A673 (cell line): ENCODE data around the gene TMEM88.

Source experiments
- CTCF ChIP-seq: fragments of 300-800, 200-600 bp; sonication (generic); conservative IDR thresholded peaks from 2 replicates; pipeline ENCODE4 v1.5.1; 2017; ENCODE audit warnings: low read depth, mild to moderate bottlenecking, antibody characterized with exemption, low read length, moderate library complexity, mixed read lengths
- EZH2 ChIP-seq: fragments of 200-600 bp; sonication (generic); IDR thresholded peaks from 2 replicates; pipeline ENCODE4 v1.6.1; 2017; ENCODE audit warnings: borderline replicate concordance, low read depth, mild to moderate bottlenecking, mixed read lengths, antibody characterized with exemption, low read length; ENCODE audit not compliant: poor library complexity, severe bottlenecking

GRCh38 chr17:7840875-7841274 is 14.0 kb upstream of the TMEM88 start:
- TF ChIP-seq CTCF (no peak), EZH2 (no peak)
